NCI-H2196 (cell line): ENCODE results near the gene ADCY5.

Experiments used
- DNase-seq: peaks from one replicate; lab custom pipeline; 2025; ENCODE audit not compliant: unreplicated experiment; lab: John Stamatoyannopoulos, UW

The ADCY5 gene

GRCh38 chr3:123330441-123330991, 118.4 kb downstream of the ADCY5 start:
- DNase-seq: no peak

- DNase-seq: peak; percentile 60
These were observed 119.1 kb downstream of the ADCY5 start for GRCh38 chr3:123329636-123330340.

DNA sequence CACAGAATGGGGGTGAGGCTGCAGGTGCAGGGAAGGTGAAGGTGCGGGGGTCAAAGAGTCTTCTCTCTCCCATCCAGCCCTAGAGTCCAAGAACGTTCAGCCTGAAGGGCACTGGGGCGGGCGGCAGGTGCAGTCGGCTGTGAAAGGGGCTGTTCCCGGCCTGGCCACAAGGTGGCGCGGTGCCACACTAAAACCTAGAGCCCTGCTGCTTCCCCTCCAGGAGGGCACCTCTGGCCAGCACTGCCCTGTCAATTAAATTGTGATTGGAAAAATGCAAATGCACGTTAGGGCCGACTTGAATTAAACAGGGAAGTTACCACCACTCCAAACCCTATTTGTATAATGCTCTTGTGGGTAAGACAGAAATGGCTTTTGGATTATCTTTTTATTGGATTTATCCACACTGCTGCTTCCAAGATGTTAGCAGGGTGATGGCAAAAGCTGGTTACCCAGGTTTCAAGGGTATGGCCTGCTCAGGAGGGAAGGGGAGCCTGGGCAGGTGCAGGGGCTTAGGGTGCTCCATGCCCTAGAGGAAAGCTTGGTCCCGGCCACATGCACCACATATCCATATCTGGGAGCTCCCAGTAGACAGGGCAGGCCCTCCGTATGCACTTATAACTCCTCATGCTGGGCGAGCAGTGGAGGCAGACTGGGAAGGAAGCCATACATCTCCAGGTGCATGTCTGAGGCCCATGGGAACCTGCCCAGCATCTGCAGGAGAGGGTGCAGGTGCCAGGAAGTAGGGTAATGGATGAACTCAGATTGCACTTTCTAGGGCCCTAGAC, 119.8 kb downstream of the ADCY5 start:
- peak; percentile 84 for DNase-seq

GRCh38 chr3:123327956-123328850, 120.7 kb downstream of the ADCY5 start:
- no peak for DNase-seq

DNA sequence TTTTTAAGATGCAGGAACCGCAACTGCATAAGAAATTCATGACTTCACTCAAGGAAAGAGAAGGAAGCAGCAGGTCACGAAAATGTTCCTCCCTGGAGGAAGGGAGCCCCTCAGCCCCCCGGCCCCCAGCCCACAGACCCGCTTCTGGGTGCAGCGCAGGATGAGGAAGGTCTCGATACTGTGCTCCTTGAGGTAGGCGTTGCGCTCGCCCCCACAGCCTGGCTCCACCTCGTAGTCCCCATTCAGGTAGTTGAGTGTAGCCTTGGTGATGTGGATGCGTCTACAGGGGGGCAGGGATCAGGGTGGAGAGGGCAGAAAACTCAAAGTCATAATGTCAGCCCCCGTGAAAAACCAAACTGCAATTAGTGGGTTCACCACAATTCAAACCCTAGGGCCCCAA, 121.4 kb downstream of the ADCY5 start:
- DNase-seq: no peak

- DNase-seq: no peak
These were observed 122.4 kb downstream of the ADCY5 start for GRCh38 chr3:123326531-123326930.

DNA sequence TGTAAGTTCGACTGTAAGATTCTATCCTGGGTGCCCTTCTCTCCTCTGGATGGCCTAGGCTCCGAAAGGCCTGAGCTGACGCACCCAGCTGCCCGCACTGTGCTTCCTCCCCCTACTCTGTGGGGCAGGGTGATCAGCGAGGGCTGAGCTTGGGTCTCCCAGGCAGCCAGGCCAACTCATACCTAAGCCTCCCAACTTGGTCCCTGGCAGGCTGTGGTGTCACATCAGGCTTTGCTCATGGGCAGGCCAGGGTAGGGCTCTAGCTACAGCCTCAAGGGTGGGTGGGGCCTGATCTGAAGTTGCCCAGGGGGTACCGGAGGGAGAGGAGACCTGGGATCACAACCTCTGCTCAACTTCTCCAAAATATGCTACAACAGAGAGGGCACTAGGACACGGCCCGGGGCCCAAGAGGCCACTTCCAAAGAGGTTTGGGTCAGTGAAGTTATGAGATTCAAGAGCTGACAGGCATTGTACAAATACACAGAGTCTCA, 123.1 kb downstream of the ADCY5 start:
- no peak for DNase-seq

GRCh38 chr3:123324880-123325765, 123.8 kb downstream of the ADCY5 start:
- DNase-seq: no peak

DNA sequence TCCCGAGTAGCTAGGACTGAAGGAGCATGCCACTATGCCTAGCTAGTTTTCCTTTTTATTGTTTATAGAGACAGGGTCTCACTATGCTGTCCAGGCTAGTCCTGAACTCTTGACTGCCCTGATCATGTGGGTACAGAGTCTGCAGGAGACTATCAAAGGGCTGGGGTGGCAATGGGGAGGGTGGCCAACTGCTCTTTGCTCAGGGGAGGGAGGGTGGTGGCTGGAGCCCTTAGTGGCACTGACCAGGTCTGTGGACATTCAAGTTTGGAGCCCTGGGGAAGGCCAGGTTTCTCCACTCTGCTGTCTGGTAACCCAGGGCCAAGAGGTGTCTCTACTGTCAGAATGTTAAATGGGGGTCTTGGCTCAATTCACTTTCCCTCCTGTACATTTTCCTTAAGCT, 125.1 kb downstream of the ADCY5 start:
- no peak for DNase-seq

- no peak for DNase-seq
These were observed 126.0 kb downstream of the ADCY5 start for GRCh38 chr3:123322866-123323265.

DNA sequence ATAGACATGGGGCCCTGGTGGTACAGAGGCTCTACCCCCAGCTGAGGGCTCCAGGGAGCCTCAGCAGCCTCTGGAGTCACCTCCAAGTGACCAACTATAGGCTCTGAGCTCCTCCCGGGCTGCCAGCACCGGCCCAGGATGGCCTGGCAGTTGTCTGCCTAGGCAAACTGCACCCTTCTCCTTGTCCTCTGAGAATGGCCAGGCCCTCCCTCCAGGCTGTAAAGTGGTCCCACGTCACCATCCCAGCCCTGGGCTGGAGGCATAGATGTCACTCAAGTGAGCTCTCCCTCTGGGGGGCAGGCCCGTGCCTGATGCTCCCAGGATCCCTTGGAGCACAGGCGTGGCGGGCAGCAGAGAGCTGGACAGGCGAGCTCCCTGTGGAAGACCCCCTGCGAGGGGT, 127.1 kb downstream of the ADCY5 start:
- no peak for DNase-seq

GRCh38 chr3:123320221-123320620, 128.7 kb downstream of the ADCY5 start:
- no peak for DNase-seq

DNA sequence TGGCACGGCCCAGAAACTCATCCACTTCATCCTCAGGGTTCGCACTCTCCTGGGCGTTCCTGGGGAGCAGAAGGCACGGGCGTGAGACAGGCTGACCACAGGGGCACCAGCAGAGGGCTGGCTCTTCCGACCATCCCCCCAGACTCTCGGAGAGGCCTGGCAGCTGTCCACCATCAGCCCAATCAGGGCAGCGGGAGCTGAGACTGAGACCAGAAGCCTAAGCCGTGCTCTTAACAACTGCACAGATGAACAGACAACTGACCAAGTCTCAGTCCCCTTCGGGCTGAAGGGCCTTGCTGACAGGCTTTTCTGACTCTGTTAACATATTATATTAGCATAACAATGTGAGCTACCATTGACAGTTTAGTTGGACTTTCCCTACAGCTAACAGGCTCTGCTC, 129.1 kb downstream of the ADCY5 start:
- DNase-seq: no peak

GRCh38 chr3:123318374-123318773, 130.5 kb downstream of the ADCY5 start:
- no peak for DNase-seq

GRCh38 chr3:123317716-123318115, 131.2 kb downstream of the ADCY5 start:
- no peak for DNase-seq

GRCh38 chr3:123315271-123315595, 133.7 kb downstream of the ADCY5 start:
- DNase-seq: no peak

GRCh38 chr3:123314359-123315270, 134.3 kb downstream of the ADCY5 start:
- DNase-seq: peak; percentile 50

GRCh38 chr3:123313889-123314288, 135.0 kb downstream of the ADCY5 start:
- no peak for DNase-seq
